Adipocyte (in vitro differentiated cells): Measurements from ENCODE around the gene SLC17A7.

Experiments
- DNase-seq: peaks from one replicate; pipeline ENCODE4 v3.0.0-alpha.2; 2015; ENCODE audit warnings: low read depth
- H3K27me3 ChIP-seq: replicated peaks from 2 replicates; pipeline ENCODE4 v1.7.0; 2013; ENCODE audit warnings: mild to moderate bottlenecking, low read length, moderate library complexity; ENCODE audit not compliant: control insufficient read depth, insufficient read depth
- H3K36me3 ChIP-seq: 2 replicates; pipeline ENCODE4 v1.7.0; 2013; ENCODE audit warnings: low read length, mild to moderate bottlenecking, moderate library complexity; ENCODE audit not compliant: control insufficient read depth, insufficient read depth, severe bottlenecking
- H3K4me1 ChIP-seq: 2 replicates; pipeline ENCODE4 v1.7.0; 2013; ENCODE audit warnings: mild to moderate bottlenecking, low read length, moderate library complexity; ENCODE audit not compliant: control insufficient read depth, insufficient read depth
- H3K4me3 ChIP-seq: 2 replicates; pipeline ENCODE4 v1.7.0; 2013; ENCODE audit warnings: mild to moderate bottlenecking, low read length, moderate library complexity
- H3K9ac ChIP-seq: 2 replicates; pipeline ENCODE4 v1.7.0; 2013; ENCODE audit warnings: mild to moderate bottlenecking, low read length, moderate library complexity
- H3K9me3 ChIP-seq: 2 replicates; pipeline ENCODE4 v1.7.0; 2013; ENCODE audit warnings: mild to moderate bottlenecking, low read length, moderate library complexity; ENCODE audit not compliant: control insufficient read depth

SLC17A7 gene

GRCh38 chr19:49441210-49441959 lies at the start of gene SLC17A7:
SLC17A7 (minus strand) TSS chr19:49441527; CDS start chr19:49441379, 148 bp downstream.
- H3K9ac ChIP-seq = no peak within 1 kb of the TSS
- DNase-seq = peak; percentile 48
- H3K36me3 ChIP-seq = no peaks in the 10 kb centered on the region
- H3K4me3 ChIP-seq = peak within 1 kb of the TSS; percentile 54
- peaks cover 51% of the 10 kb centered on the region for H3K27me3 ChIP-seq
- peaks cover 4% of the 10 kb centered on the region for H3K4me1 ChIP-seq
- no peaks in the 10 kb centered on the region for H3K9me3 ChIP-seq

DNA sequence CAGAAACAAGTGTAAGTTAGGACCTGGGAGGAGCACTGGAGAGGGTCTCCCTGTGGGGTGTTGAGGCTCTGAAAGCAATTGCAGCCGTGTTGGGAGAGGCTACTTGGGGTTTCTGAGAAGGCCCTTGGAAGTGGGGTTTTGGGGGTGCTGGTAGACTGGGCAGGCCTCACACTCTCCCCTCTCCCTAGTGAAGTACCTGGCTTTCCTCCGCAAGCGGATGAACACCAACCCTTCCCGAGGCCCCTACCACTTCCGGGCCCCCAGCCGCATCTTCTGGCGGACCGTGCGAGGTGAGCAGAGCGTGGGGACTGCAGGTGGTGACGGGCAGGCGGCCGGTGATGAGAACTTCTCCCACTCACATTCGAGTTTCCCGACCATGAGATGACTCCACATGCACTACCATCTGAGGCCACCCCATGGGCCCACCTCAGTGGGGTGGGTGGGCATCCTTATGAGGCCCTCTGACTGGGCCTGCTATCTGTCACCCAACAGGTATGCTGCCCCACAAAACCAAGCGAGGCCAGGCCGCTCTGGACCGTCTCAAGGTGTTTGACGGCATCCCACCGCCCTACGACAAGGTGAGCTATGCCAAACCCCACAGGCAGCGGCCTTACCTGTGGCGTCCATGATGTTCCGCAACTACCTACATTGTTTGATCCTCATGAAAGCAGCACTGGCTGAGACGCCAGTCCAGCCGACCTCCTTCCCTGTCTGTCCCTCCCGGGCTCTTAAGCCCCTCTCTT lies 49.1 kb upstream of the SLC17A7 start:
- Histone ChIP-seq H3K4me1 (peaks cover 19% of the 10 kb centered on the region), H3K36me3 (peaks cover 43% of the 10 kb centered on the region), H3K27me3 (no peaks in the 10 kb centered on the region), H3K4me3 (peak overlapping the region; percentile 99), H3K9ac (peak overlapping the region; percentile 100), H3K9me3 (no peaks in the 10 kb centered on the region)
- no peak for DNase-seq

DNA sequence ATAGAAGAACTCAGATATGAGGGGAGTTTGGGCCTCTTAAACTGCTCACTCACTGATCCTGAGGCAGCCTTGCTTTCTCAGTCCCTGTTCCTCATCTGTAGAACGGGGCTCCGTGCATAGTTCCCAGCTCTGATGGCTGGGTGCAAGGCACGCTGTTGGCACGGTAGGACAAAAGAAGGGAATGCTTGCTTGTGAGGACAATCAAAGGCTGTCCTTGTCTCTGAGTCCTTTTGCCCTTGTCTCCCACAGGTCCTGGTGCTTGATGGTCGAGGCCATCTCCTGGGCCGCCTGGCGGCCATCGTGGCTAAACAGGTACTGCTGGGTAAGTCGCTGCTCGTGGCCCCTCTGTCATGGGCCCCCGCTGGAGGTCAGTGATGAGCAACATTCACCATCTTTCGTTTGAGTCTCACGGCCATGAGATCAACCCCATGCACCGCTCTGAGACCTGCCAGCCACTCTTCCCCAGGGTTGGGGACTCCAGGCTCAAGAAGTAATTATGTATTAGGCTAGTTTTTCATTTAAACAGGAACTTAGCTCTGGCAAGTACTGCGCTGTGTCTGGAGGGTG lies 48.4 kb upstream of the SLC17A7 start:
- H3K36me3 ChIP-seq = peaks cover 43% of the 10 kb centered on the region
- H3K4me1 ChIP-seq = peaks cover 19% of the 10 kb centered on the region
- no peak for DNase-seq
- no peaks in the 10 kb centered on the region for H3K9me3 ChIP-seq
- H3K27me3 ChIP-seq = no peaks in the 10 kb centered on the region
- H3K4me3 ChIP-seq = peak overlapping the region; percentile 99
- H3K9ac ChIP-seq = peak overlapping the region; percentile 100

DNA sequence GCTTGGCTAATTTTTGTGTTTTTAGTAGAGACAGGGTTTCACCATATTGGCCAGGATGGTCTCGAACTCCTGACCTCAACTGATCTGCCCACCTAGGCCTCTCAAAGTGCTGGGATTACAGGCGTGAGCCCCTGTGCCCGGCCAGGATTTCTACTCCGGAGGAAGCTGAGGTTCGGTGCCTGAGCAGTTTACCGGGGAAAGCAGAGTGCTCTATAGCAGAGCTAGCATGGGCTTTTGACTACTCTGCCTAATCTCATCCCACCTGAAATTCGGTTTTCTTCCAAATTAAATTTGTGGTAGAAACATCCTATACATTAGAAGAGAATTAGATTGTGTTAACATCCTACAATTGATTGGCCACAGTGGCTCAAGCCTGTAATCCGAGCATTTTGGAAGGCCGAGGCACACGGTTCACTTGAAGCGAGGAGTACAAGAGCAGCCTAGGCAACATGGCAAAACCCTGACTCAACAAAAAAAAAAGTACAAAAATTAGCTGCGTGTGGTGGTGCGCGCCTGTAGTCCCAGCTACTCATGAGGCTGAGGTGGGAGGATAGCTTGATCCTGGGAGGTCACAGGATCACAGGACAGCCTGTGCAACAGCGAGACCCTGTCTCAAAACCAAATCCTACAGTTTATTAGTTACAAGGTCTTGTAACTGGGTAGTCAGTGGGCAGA lies 47.7 kb upstream of the SLC17A7 start:
- peaks cover 43% of the 10 kb centered on the region for H3K36me3 ChIP-seq
- H3K27me3 ChIP-seq = no peaks in the 10 kb centered on the region
- DNase-seq = peak; percentile 38
- peak overlapping the region; percentile 99 for H3K4me3 ChIP-seq
- peak overlapping the region; percentile 100 for H3K9ac ChIP-seq
- H3K9me3 ChIP-seq = no peaks in the 10 kb centered on the region
- H3K4me1 ChIP-seq = peaks cover 19% of the 10 kb centered on the region

- peaks cover 42% of the 10 kb centered on the region for H3K36me3 ChIP-seq
Measured at GRCh38 chr19:49488046-49488862, 46.9 kb upstream of the SLC17A7 start.

DNA sequence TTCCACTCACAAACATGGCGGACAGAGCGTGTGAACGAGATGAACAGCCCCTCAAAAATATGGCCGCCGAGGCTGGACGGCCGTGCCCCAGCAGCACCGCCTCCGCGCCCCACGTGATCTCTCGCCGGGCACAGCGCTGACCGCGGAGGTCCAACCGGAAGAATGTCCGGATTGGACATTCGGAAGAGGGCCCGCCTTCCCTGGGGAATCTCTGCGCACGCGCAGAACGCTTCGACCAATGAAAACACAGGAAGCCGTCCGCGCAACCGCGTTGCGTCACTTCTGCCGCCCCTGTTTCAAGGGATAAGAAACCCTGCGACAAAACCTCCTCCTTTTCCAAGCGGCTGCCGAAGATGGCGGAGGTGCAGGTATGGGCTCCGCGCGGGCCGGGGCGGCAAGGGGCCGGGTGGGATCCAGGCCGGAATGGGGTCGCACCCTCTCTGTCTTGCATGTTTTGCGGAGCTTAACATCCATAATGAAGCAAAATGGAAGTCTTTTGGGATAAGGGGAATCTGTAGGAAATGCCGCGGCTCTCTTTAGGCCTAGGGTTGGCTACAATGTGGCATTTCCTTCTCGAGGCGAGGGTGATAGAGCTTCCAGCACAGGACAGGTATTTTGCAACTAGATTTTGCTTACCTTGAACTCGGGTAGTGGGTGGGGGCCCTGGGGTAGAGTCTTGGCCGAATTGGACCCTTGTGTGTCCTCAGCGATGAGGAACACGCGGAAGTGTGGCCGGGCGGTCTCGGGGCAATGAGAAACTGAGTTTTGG lies 46.1 kb upstream of the SLC17A7 start, which contains the start of gene RPL13A:
RPL13A (plus strand) TSS at position 332 of the 769 bp plus-strand sequence; CDS start at position 354, 22 bp downstream.
- H3K9me3 ChIP-seq = no peaks in the 10 kb centered on the region
- H3K27me3 ChIP-seq = no peaks in the 10 kb centered on the region
- peaks cover 34% of the 10 kb centered on the region for H3K36me3 ChIP-seq
- H3K9ac ChIP-seq = peak within 1 kb of the TSS; percentile 100
- peak within 1 kb of the TSS; percentile 99 for H3K4me3 ChIP-seq
- peak; percentile 99 for DNase-seq
- H3K4me1 ChIP-seq = peaks cover 19% of the 10 kb centered on the region

More at GRCh38 chr19:49488046-49488862, 46.9 kb upstream of the SLC17A7 start:
- H3K9me3 ChIP-seq = no peaks in the 10 kb centered on the region
- DNase-seq = peak; percentile 31
- no peaks in the 10 kb centered on the region for H3K27me3 ChIP-seq
- H3K4me3 ChIP-seq = peak overlapping the region; percentile 99
- peaks cover 19% of the 10 kb centered on the region for H3K4me1 ChIP-seq
- peak overlapping the region; percentile 100 for H3K9ac ChIP-seq

DNA sequence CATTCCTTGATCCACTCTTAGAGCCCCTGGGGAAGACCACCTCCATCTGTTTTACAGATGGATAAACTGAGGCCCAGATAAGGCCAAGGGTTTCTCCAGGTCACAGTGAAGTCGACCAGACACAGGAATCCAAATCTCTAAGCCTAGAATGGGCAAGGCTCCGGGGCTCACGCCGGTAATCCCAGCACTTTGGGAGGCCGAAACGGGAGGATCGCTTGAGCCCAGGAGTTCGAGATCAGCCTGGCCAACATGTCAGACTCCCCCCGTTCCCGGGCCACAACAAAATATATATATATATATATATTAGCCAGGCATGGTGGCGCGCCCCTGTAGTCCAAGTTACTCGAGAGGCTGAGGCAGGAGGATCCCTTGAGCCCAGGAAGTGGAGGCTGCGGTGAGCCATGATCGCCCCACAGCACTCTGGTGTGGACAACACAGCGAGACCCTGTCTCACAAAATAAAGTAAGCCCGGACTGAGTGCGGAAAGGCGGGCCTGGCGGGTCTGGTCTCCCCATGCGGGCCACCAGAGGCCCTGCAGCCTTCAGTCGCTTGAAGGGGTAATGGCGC lies 45.5 kb upstream of the SLC17A7 start:
- H3K4me3 ChIP-seq = peak overlapping the region; percentile 58
- peak overlapping the region; percentile 70 for H3K9ac ChIP-seq
- no peaks in the 10 kb centered on the region for H3K27me3 ChIP-seq
- DNase-seq = no peak
- peaks cover 19% of the 10 kb centered on the region for H3K4me1 ChIP-seq
- no peaks in the 10 kb centered on the region for H3K9me3 ChIP-seq
- peaks cover 27% of the 10 kb centered on the region for H3K36me3 ChIP-seq

- Histone ChIP-seq H3K4me3 (no peak overlapping the region), H3K36me3 (peaks cover 21% of the 10 kb centered on the region), H3K4me1 (peaks cover 19% of the 10 kb centered on the region), H3K9ac (no peak overlapping the region), H3K9me3 (no peaks in the 10 kb centered on the region), H3K27me3 (no peaks in the 10 kb centered on the region)
- DNase-seq = no peak
Measured at GRCh38 chr19:49486232-49486631, 44.9 kb upstream of the SLC17A7 start.

- no peaks in the 10 kb centered on the region for H3K9me3 ChIP-seq
- no peaks in the 10 kb centered on the region for H3K36me3 ChIP-seq
- no peak for DNase-seq
- H3K27me3 ChIP-seq = no peaks in the 10 kb centered on the region
- no peaks in the 10 kb centered on the region for H3K4me1 ChIP-seq
- no peak overlapping the region for H3K9ac ChIP-seq
- no peak overlapping the region for H3K4me3 ChIP-seq
Measured at GRCh38 chr19:49481020-49481683, 39.8 kb upstream of the SLC17A7 start.
